Embryonic facial prominence (tissue), 1 donor: ENCODE measurements around the gene SEZ6L2.
"Not testable (repeated sequence)": the region's sequence is repeated elsewhere in the genome, so short reads cannot be mapped to it uniquely, and the experiment has no call there.

Experiments used
- DNase-seq: peaks from one replicate; pipeline ENCODE4 v3.0.0-alpha.2; 2016; ENCODE audit errors: extremely low spot score

Gene SEZ6L2

DNA sequence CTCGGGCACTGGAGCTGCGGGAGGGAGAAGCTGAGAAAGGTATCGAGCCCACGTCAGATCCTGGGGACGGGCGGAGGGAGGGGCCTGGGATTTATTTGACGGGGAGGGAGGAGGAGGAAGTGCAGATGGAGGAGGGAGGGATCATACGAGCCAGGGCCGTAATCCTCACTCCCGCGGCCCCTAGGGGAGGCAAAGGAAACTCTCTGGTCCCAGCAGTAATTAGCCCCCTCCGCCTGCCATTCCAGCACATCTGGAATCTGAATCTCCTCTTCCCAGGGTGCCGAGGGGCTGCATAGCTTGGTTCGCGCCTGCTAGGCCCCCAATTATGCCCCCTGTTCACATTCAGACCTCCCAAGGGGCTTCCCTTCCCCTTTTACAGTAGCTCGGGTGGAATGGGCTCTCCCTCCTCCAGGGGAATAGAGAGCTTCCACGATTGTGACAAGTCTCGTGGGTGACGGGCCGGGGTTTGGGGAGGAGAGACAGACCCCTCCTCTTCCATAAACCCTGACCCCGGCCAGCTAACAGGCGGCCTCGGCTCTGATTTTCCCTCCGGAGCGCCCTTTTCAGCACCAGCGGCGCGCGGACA is at the start of gene SEZ6L2:
Gene SEZ6L2 (minus strand): TSS at position 35 of the 586 bp plus-strand sequence. CDS start 531 bp downstream, outside the sequence.
- no peak for DNase-seq

DNA sequence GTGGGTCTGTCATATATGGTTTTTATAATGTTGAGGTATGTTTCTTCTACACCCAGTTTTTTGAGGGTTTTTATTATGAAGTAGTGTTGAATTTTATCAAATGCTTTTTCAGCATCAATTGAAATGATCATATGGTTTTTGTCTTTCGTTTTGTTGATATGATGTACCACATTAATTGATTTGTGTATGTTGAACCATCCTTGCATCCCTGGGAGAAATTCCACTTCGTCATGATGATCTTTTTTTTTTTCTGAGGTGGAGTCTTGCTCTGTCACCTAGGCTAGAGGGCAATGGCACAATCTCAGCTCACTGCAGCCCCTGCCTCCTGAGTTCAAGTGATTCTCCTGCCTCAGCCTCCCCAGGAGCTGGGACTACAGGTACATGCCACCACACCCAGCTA is 48.5 kb upstream of the SEZ6L2 start:
- no peak for DNase-seq

DNA sequence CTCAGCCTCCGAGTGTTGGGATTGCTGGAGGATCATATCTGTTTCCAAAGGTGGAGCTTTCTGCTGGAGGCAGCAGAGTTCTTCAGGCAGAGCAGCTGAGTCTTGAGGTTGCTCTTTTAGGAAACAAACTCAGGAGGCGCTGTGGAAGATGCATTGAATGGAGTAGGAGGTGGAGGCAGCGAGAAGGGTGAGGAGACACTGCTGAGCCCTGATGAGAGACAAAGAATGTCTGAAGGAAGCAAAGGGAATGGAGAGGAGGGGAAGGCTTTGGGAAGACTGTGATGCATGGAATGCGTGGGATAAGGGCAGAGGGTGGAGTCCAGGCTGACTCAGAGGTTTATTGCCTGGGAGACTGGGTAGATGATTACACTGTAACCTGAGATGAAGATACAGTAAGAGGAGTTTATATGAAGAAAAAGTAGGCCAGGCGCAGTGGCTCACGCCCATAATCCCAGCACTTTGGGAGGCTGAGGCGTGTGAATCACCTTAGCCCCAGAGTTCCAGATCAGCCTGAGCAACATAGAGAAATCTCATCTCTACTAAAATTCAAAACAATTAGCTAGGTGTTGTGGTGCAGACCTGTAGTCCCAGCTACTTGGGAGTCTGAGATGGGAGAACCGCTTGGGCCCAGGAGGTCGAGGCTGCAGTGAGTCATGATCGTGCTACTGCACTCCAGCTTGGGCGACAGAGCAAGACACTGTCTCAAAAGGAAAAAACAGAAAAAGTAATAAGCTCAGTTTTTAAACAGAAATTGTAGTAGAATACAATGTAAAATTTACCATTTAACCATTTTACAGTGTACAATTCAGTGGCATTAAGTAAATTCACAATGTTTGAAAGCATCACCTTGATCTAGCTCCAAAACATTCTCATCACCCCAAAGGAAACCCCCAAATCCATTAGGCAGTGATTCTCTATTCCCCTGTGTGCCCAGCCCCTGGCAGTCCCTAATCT is 44.8 kb upstream of the SEZ6L2 start:
- DNase-seq, result peak; percentile 40

DNA sequence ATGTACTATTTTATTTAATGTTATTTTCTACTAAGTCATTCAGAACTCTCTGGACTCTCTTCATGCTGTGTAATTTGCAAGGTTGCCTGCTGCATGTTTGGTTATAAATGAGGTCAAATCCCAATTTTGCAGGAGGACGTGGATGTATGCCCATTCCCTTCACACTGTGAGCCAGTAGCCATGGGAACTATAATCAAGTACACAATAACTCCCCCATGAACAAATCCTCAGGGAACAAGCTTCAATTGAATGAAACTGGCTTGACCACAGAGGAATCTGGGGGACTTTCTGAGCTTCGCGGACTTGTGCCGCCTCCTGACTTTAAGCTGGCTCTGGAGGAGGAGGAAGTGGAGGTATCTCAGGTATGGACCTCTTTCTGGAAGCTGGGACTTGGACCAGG is 41.3 kb upstream of the SEZ6L2 start:
- DNase-seq, result no peak

DNA sequence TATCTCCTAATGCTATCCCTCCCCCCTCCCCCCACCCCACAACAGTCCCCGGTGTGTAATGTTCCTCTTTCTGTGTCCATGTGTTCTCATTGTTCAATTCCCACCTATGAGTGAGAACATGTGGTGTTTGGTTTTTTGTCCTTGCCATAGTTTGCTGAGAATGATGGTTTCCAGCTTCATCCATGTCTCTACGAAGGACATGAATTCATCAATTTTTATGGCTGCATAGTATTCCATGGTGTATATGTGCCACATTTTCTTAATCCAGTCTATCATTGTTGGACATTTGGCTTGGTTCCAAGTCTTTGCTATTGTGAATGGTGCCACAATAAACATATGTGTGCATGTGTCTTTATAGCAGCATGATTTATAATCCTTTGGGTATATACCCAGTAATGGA is 32.4 kb upstream of the SEZ6L2 start:
- DNase-seq, result not testable (repeated sequence)

DNA sequence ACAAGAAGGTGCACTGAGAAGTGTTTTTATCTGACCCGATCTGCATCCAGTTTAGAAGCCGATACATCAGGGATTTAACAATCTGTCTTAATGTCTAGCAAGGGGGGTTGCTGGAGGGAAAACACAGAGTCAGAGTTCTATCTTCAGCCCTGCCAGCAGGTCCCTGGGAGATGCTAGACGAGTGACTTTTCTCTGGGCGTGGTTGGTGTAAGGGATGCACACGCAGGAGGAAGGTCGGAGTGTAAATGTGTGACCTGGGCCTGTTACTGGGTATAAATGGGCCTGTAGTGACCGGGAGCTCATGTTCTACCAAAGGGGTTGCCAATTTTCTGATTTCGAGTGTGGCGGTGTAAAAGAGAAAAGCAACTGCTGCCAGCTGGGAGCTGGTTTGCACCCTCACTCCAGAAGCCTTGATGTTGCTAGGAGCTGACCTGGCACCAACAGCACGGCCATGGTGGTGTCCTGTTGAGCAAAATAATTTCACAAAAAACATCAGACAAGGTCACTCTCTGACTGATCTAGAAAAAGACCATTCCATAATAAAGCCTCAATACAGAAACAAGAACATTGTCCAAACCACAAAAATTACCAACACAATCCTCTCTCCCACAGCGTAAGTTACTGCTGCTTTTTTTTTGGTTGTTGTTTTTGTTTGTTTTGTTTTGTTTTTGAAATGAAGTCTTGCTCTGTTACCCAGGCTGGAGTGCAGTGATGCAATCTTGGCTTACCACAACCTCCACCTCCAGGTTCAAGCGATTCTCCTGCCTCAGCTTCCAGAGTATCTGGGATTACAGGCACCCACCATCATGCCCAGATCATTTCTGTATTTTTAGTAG is 27.9 kb upstream of the SEZ6L2 start:
- no peak for DNase-seq

DNA sequence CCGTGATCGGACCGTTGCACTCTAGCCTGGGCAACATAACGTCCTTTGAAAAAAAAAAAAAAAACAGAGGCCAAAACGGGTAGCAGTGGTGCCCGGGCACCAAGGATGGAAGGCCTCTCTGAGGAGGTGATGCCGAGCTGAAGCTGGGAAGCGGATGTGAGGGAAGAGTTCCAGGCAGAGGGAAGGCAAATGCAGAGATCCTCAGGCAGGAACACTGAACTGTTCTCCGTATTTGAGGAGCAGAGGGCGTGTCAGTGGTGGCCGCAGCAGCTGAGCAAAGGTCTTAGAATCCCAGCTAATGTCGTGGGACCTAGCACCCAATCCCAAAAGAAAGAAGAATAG is 27.3 kb upstream of the SEZ6L2 start:
- no peak for DNase-seq

DNA sequence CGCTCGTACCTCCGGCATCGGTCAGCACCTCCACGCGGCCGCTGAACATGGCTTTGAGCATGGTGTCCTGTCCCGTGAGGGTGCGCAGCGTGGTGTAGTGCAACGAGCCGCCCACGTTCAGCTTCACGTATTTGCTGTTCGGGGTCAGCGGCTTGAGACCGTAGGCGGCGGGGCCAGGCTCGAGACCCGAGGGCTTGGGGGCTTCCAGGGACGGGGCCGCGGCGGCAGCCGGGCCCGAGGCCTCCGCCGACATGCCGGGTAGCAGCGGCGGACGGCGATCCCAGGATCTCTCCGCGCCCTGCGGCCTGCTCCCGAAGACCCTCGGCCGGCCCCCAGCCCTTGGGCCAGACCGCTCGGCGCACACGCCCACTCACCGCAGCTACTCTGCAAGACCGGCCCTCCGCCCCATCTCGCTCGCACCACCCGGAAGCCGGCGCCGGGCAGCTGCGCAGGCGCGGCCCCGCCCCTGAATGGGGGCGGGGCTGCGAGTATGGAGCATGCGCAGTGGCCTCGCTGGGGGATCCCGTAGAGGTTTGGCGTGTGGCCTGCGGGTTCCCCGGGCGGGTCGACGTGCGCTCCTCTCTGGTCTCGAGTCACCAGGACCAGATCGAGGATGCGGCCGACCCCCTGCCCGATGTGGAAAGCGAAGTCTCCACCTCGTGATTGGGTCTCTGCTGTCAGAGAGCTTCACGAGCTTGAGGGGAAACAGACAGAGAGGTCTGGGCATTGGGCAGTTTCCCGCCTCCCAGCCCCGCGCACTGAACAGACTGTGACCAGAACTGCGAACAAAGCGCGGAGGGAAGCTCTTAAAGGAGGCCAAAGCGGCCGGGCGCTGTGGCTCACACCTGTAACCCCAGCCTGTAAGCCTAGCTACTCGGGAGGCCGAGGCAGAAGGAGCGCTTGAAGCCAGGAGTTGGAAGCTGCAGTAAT is 26.7 kb upstream of the SEZ6L2 start, which contains the start of gene KCTD13:
Gene KCTD13 (minus strand): TSS at position 446 of the 930 bp plus-strand sequence. CDS start 193 bp downstream, at position 253.
- peak; percentile 76 for DNase-seq

DNA sequence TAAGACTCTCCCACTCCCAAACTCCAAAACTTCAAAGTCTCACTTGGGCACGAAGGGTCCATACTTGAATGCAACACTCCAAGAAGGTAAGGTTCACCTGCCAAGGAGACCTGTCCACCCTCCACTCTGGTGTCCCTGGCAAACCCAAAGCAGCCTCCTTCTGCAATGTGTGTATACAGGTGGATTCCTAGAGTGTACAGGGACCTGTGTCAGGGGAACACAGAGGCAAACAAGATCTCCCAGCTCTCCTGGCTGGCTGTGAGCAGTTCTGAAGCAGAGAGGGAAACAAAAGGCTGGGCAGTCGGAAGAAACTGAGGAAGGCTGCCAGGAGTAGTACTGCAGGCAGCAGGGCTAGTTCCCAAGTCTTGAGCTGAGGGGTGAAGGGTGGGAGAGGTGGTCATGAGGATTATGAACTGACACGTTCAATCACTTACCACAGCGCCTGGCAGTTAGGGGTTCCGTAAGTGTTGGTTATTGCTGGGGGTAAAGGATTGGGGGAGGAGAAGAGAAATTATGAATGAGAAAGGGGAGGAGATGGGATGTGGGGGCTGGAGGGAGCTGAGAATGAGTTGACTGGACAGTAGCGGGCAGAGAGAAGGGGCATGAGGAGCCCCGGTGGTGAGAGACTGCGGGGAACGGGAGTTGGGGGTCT is 25.9 kb upstream of the SEZ6L2 start:
- DNase-seq, result no peak

DNA sequence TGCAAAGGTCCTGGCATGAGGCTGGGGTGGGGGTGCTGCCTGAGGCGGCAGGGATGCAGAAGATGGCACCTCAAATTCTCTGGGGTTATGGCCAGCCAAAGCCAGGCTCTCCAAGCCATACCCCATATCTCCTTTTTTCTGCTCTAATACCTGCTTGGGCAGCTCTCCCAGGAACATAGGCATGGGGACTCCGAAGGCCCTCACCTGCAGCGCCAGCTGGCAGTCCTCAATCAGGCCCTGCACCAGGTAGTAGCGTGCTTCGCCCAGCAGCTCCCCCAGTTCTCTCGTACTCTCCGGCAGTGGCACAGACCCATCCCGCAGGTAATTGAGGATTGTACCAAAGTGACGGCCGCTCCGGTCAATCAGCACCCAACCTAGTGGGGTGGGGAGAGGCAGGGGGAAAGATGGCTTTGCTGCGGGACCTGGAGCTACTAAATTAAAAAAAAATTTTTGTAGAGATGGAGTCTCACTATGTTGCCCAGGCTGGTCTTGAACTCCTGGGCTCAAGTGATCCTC is 23.7 kb upstream of the SEZ6L2 start:
- no peak for DNase-seq

DNA sequence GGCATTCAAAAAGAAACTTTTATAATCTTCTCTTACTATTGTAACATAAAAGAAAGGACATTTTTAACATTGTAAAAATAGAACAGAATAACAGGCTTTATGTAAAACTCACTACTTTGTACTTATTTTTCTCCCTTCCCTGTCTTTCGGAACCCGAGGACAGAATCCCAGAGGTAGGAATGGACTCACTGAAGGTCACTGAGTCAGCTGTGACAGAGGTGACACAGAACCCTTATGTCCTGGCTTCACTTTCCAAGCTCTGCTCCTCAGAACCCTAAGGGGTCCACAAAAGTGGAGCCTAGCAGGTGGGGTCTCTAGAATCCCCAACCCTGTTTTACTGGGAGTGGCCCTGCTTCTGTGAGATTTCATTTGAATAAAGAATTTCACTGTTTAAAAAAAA is 23.0 kb upstream of the SEZ6L2 start:
- DNase-seq, result no peak

DNA sequence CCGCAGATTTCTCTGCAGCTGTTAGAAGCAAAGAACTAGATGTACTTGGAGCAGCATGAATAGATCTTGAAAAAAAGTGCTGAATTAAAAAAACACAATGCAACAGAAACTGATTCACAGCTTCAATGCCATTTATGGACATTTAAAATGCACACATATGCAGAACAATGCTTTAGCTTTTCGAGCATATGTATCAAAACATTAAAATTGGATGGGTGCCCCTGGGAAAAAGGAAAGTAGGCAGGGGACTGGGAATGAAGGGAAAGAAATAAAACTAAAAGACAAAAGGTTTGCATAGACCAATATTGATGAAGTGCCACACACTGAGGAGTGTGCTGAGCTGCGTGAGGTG is 21.7 kb upstream of the SEZ6L2 start:
- DNase-seq, result no peak

DNA sequence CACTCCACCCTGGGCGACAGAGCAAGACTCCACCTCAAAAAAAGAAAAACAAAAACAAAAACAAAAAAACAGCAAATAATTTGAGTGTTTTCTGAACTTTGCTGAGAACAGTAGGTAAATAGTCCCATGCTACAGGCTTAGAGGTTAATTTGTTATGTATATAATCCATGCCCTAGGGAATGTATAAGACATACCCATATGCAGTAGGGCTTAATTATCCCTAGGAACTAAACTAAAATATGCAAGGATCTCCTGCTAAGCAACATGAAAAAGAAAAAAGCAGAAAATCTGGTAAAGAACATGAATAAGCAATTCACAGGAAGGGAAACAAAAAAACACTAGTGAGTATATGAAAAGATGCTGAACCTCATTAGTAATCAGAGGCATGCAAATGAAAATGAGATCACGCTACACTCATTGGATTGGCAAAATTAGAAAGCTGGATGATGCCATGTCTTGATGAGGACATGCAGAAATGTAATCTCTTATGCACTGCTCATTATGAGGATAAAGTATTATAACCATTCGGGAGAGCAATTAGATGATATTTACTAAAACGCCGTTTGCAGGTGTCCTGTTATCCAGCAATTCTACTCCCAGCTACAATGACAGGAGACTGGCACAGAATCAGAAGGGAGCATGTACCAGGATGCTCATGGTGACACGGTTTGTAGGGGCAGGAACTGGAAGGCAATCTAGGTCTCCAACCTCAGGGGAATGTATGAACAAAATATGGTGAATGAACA is 21.1 kb upstream of the SEZ6L2 start:
- DNase-seq, result no peak

DNA sequence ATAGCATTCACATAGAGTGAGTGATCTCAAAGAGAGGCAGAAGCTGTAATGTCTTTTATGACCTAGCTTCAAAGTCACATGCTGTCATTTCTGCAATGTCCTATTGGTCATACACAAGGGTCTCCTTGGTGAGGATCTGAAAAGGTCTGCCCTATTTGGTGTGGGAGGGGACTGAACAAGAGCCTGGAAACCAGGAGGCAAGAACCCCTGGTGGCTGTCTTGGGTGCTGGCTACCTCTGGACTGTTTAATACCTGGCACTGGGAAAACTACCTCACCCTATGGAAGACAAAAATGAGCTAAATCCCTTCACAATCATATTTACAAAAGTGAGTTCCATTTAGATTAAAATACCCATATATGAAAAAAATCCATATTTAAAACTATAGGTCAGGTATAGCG is 17.6 kb upstream of the SEZ6L2 start:
- no peak for DNase-seq

DNA sequence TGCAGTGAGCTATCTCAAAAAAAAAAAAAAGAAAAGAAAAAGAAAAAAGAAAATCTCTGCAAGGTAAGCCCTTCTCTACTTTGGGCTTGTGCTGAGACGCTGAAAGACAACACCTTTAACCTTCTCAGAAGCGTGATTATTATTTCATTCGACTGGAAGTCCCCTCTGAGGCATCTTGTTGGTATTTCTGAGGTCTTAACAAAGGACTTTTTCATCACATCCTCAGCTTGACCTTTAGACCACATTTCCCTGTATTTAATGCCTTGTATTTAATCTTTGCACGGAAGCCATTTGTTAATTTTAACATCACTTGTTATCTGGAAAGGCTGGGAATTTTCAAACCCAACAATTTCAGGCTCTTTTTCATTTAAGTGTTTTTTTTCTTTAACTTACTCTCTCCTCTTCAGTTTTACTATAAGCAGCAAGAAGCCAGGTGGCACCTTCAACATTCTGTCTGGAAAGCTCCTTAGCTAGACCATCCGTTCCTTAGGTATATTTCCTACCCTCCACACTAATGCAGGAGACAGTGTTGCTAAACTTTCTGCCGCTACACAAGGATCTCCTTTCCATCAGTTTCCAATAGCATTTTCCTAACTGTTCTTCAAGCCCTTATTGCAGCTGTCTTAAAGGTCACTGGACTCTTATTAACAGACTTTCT is 16.4 kb upstream of the SEZ6L2 start:
- no peak for DNase-seq

DNA sequence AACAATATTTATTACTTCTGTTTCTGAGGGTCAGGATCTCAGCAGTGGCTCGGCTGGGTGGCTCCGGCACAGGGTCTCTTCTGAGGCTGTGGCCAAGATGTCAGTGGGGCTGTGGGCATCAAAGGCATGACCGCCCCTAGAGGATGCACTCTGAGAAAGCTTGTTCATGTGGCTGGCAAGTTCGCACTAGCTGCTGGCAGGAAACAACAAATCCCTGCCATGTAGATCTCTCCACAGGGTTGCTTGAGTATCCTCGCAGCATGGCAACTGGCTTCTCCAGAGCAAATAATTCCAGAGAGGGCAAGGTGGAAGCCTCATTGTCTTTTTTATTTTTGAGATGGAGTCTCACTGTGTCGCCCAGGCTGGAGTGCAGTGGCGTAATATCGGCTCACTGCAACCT is 14.2 kb upstream of the SEZ6L2 start:
- DNase-seq, result no peak

DNA sequence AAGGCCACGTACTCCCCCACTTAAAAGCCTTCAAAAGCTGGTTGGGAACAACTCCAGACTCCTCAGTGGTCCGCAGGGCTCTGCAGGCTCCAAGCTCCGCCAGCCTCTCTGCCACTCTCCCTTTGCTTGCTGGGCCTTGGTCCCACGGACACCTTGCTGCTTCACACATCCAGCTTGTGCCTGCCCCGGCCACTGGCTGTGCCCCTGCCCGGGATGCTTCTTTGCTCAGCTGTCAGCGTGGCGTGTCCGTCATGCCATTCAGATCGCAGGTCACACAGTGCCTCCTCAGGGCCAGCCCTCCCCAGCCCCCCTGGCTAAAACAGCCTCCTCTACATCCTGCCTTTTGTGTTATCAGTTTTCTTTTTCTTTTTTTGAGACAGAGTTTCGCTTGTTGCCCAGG is 12.7 kb upstream of the SEZ6L2 start:
- no peak for DNase-seq

DNA sequence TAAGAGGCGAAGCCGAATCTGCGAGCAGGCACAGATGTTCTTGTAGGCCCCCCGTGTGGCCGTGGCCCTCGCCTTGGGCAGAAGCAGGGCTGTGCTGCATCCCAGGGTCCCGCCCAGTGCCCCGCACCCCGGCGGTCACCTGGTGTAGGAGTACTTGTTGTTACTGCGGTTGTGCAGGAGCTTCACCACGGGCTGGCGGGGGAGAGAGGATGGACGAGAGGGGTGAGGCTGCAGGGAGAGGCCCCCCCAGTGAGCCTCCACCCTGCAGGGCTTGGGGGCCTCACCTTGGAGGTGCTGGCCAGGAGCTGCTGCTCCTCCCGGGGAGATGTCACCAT is 12.3 kb upstream of the SEZ6L2 start:
- no peak for DNase-seq
